NT2/D1 (cell line): ENCODE data around the gene MAPK11.

ENCODE experiments used
- SUZ12 ChIP-seq: IDR thresholded peaks from 2 replicates; pipeline ENCODE4 v1.6.1; 2011; ENCODE audit not compliant: insufficient read length, insufficient read depth; ENCODE audit errors: extremely low read depth
- YY1 ChIP-seq: IDR thresholded peaks from 2 replicates; pipeline ENCODE4 v1.6.1; 2011; ENCODE audit not compliant: insufficient read length, insufficient read depth

DNA sequence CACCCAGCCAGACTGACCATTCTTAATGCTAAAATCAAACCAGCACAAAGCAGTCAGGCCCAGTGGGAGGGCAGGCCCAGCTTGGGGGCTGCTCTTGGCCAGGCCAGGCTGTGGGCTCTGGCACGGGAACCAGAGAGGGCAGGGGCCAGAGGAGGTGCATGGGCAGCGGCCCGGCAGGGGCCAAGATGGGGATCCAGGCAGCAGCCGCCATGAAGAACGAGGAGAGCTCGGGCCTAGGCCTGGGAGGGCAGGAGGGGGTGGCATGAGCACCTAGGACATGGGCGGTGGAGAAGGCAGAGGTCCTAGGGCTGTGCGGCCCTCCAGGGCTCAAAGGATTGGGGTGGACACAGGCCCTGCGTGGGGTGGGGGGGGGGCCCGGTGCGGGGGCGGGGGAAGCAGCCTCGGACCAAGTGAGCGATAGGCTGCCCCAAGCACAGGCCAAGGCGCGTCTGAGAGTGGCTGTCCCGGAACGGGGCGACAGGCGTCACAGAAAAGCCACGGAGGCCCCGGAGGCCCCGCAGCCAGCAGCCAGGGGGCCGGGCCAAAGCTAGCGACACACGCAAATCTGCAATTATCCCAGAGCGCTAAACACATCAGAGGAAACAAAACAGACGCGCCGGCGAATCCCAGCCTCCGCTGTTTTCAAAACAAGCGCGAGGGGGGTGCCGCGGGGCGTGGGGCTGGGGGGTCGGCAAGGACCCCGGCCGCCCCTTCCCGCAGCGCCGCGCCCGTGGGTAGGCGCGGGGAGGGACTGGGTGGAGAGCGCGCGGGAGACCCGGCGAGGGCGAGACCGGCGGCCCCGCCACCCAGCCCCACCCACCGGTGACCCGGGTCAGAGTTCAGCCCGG is 29.0 kb upstream of the MAPK11 start:
- no peak for TF ChIP-seq YY1
- no peak for TF ChIP-seq SUZ12
